Measurements from ENCODE around the gene ANKUB1. TPM values are rescaled to one million over a fixed set of nuclear protein-coding genes. Genes with fewer than 3 reads are reported as not detected.

ANKUB1 gene
- total and polyA plus RNA-seq, 2 donors (not counting 1 experiment from before 2014, with no cell fraction given), result not detected

DNA sequence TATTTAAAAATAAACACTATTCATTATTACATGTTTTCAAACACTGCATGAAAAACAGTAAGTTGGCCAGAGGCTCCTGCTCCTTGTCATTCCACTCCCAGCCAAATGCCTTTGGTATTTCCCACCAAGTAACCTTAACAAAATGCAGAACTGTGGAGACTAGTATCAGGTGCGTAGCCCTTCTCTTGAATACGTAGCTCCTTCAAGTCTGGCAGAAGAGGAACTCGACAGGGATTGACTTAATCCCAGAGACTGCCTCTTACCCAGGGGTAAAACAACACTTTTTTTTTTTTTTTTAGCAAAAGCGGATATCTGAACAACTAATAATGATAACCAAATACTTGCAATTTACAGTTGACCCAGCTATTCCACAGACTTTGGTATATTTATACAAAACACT lies 40.8 kb downstream of the ANKUB1 start:
- H3K4me1 ChIP-seq (ENCODE audit: control insufficient read depth in 2 of 2, insufficient read depth in 2 of 2, low read length in 2 of 2), result peaks cover 11 to 15% of the 10 kb centered on the region in 2 donors
- intact Hi-C loops (cut with micrococcal nuclease), result loop anchor here (5.0 kb wide), 1 partner anchor 221 kb away; the partner anchor contains the start of gene PFN2
- WGBS (ENCODE audit: insufficient coverage), result 60% methylated on average over 1 of the region's 4 CpGs
- peak overlapping the region; percentile 89 for H2AFZ ChIP-seq (ENCODE audit: insufficient read depth, low read depth, low read length, poor library complexity, severe bottlenecking)
- peak; percentile 36 for DNase-seq
- no peak for ATAC-seq (ENCODE audit: low read depth)
- H3K4me2 ChIP-seq (replicated peaks; ENCODE audit: low read depth, low read length, poor library complexity, severe bottlenecking), result peak overlapping the region; percentile 74
- CTCF ChIA-PET, result interaction anchor here (0.6 to 3.1 kb wide), 7 partner anchors 16 to 658 kb away, joined by 3 to 17 read pairs (median 3); no protein-coding TSS in a partner anchor
- H3K9me3 ChIP-seq (ENCODE audit: control extremely low read depth in 1 of 3, control insufficient read depth in 2 of 3, insufficient read depth in 1 of 3, low read length in 2 of 3), result no peaks in the 10 kb centered on the region
- peak overlapping the region; percentile 65 to 84 for H3K27ac ChIP-seq (ENCODE audit: low read length in 2 of 2)
- H3K36me3 ChIP-seq (replicated peaks in 1 of 2; ENCODE audit: control extremely low read depth in 1 of 2, control insufficient read depth in 1 of 2, extremely low read depth in 1 of 2, insufficient read depth in 2 of 2, low read length in 1 of 2), result peaks cover 2 to 26% of the 10 kb centered on the region in 2 experiments
- H3K9ac ChIP-seq (ENCODE audit: low read length), result peak overlapping the region; percentile 83
- Mint-ChIP-seq H3K27me3 (peaks cover 2% of the 10 kb centered on the region), H3K27ac (peak overlapping the region; percentile 96), H3K4me3 (peak overlapping the region; percentile 98), H3K9me3 (ENCODE audit: insufficient read depth) (no peaks in the 10 kb centered on the region), H3K4me1 (peaks cover 27% of the 10 kb centered on the region)
- no peaks in the 10 kb centered on the region for H3K27me3 ChIP-seq (replicated peaks in 1 of 4; ENCODE audit: control extremely low read depth in 1 of 4, control insufficient read depth in 3 of 4, insufficient read depth in 4 of 4, low read length in 3 of 4)
- H4K20me1 ChIP-seq (ENCODE audit: control insufficient read depth, insufficient read depth, low read length, poor library complexity, severe bottlenecking), result no peaks in the 10 kb centered on the region
- H3K4me3 ChIP-seq (ENCODE audit: control extremely low read depth in 1 of 5, extremely low read depth in 1 of 5, insufficient read depth in 1 of 5, low read depth in 2 of 5, low read length in 4 of 5), result peak overlapping the region; percentile 69 to 92 (median 83)
- POLR2A ChIA-PET, result interaction anchor here (0.7 kb wide), 1 partner anchor 658 kb away, joined by 3 read pairs; no protein-coding TSS in a partner anchor
- H3K79me2 ChIP-seq (ENCODE audit: control insufficient read depth, insufficient read depth, low read length), result no peaks in the 10 kb centered on the region
- TF ChIP-seq EZH2 (IDR thresholded peaks at IDR 0.05; ENCODE audit: borderline replicate concordance, insufficient read depth, low read depth, low read length, poor library complexity, severe bottlenecking), result no peak
- TF ChIP-seq, protein P1, sequence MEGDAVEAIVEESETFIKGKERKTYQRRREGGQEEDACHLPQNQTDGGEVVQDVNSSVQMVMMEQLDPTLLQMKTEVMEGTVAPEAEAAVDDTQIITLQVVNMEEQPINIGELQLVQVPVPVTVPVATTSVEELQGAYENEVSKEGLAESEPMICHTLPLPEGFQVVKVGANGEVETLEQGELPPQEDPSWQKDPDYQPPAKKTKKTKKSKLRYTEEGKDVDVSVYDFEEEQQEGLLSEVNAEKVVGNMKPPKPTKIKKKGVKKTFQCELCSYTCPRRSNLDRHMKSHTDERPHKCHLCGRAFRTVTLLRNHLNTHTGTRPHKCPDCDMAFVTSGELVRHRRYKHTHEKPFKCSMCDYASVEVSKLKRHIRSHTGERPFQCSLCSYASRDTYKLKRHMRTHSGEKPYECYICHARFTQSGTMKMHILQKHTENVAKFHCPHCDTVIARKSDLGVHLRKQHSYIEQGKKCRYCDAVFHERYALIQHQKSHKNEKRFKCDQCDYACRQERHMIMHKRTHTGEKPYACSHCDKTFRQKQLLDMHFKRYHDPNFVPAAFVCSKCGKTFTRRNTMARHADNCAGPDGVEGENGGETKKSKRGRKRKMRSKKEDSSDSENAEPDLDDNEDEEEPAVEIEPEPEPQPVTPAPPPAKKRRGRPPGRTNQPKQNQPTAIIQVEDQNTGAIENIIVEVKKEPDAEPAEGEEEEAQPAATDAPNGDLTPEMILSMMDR (IDR thresholded peaks at IDR 0.05), result no peak

DNA sequence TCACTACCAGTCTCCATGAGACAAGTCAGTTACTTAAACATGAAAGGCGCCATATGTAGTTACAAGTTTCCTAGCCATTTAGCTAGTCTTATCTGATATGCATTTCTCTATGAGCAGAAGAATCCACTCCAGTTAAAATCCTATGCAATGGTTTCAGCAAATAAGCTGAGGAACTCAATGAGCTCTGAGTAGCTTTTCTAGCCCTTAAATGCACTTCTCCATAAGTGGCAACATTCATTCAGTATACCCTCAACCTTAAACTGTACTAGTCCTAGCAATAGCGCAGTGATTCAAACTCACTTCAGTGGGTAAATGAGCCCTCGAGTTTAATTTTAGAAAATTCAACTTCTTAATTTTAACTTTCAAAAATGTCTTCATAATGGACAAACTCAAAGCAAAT lies 47.7 kb downstream of the ANKUB1 start:
- TF ChIP-seq EZH2 (IDR thresholded peaks at IDR 0.05; ENCODE audit: borderline replicate concordance, insufficient read depth, low read depth, low read length, poor library complexity, severe bottlenecking), result no peak
- TF ChIP-seq, protein P1 (IDR thresholded peaks at IDR 0.05), result no peak
- H3K9ac ChIP-seq (ENCODE audit: low read length), result no peak overlapping the region
- ChIA-PET CTCF (interaction anchor here (0.6 to 1.4 kb wide), 2 partner anchors 26 to 64 kb away, joined by 3 to 5 read pairs; no protein-coding TSS in a partner anchor), POLR2A (no interaction called here)
- H3K36me3 ChIP-seq (replicated peaks in 1 of 2; ENCODE audit: control extremely low read depth in 1 of 2, control insufficient read depth in 1 of 2, extremely low read depth in 1 of 2, insufficient read depth in 2 of 2, low read length in 1 of 2), result peaks cover 10 to 64% of the 10 kb centered on the region in 2 experiments
- intact Hi-C loops (cut with micrococcal nuclease), result no loop called here
- H3K4me3 ChIP-seq (ENCODE audit: control extremely low read depth in 1 of 5, extremely low read depth in 1 of 5, insufficient read depth in 1 of 5, low read depth in 2 of 5, low read length in 4 of 5), result no peak overlapping the region
- no peaks in the 10 kb centered on the region for H3K4me1 ChIP-seq (ENCODE audit: control insufficient read depth in 2 of 2, insufficient read depth in 2 of 2, low read length in 2 of 2)
- DNase-seq (no peak), ATAC-seq (ENCODE audit: low read depth) (no peak)
- H3K27me3 ChIP-seq (replicated peaks in 1 of 4; ENCODE audit: control extremely low read depth in 1 of 4, control insufficient read depth in 3 of 4, insufficient read depth in 4 of 4, low read length in 3 of 4), result no peaks in the 10 kb centered on the region
- no peaks in the 10 kb centered on the region for H3K79me2 ChIP-seq (ENCODE audit: control insufficient read depth, insufficient read depth, low read length)
- no peaks in the 10 kb centered on the region for H3K27me3 Mint-ChIP-seq
- H3K27ac ChIP-seq (ENCODE audit: low read length in 2 of 2), result no peak overlapping the region
- no peak overlapping the region for H3K4me2 ChIP-seq (replicated peaks; ENCODE audit: low read depth, low read length, poor library complexity, severe bottlenecking)
- peaks cover 1% of the 10 kb centered on the region for H3K4me1 Mint-ChIP-seq
- 100% methylated on average over 1 of the region's 3 CpGs for WGBS (ENCODE audit: insufficient coverage)
- H3K27ac Mint-ChIP-seq, result no peak overlapping the region
- no peaks in the 10 kb centered on the region for H4K20me1 ChIP-seq (ENCODE audit: control insufficient read depth, insufficient read depth, low read length, poor library complexity, severe bottlenecking)
- no peaks in the 10 kb centered on the region for H3K9me3 ChIP-seq (ENCODE audit: control extremely low read depth in 1 of 3, control insufficient read depth in 2 of 3, insufficient read depth in 1 of 3, low read length in 2 of 3)
- H2AFZ ChIP-seq (ENCODE audit: insufficient read depth, low read depth, low read length, poor library complexity, severe bottlenecking), result no peak overlapping the region
- no peaks in the 10 kb centered on the region for H3K9me3 Mint-ChIP-seq (ENCODE audit: insufficient read depth)
- H3K4me3 Mint-ChIP-seq, result no peak overlapping the region
